ENCODE data around the gene SNX5. TPM values are rescaled to one million over a fixed set of nuclear protein-coding genes. Genes with fewer than 3 reads are reported as not detected.

SNX5 gene
- total RNA-seq, 5 donors from 2014 or later (not counting 1 experiment from before 2014, with no cell fraction given): 53.6 to 68.9 (median 56.7) TPM

- 86% methylated on average over 1 of the region's 1 CpG for WGBS (ENCODE audit: insufficient coverage)
- Mint-ChIP-seq H3K4me3 (no peak overlapping the region), H3K36me3 (no peaks in the 10 kb centered on the region), H3K4me1 (no peaks in the 10 kb centered on the region), H3K9me3 (no peaks in the 10 kb centered on the region), H3K27ac (no peak overlapping the region), H3K27me3 (peaks cover 3 to 6% of the 10 kb centered on the region in 2 donors)
- H3K27ac ChIP-seq (ENCODE audit: low read length): no peak overlapping the region
- H3K27me3 ChIP-seq (replicated peaks in 1 of 2; ENCODE audit: control insufficient read depth in 2 of 2, extremely low read depth in 1 of 2, insufficient read depth in 2 of 2, low read length in 1 of 2): peaks cover 0 to 30% of the 10 kb centered on the region in 2 experiments
- no peaks in the 10 kb centered on the region for H3K4me1 ChIP-seq (ENCODE audit: control insufficient read depth in 1 of 2, extremely low read depth in 1 of 2, insufficient read depth in 2 of 2, low read length in 2 of 2)
- no peak for ATAC-seq (replicated peaks in 1 of 4)
- ChIA-PET POLR2A (no interaction called here), CTCF (no interaction called here)
- no peaks in the 10 kb centered on the region for H3K9me3 ChIP-seq
- H3K4me3 ChIP-seq (ENCODE audit: control insufficient read depth in 1 of 2, extremely low read depth in 1 of 2, low read length in 1 of 2): no peak overlapping the region
- no peaks in the 10 kb centered on the region for H3K36me3 ChIP-seq (ENCODE audit: control insufficient read depth in 2 of 2, extremely low read depth in 1 of 2, insufficient read depth in 1 of 2, low read length in 1 of 2)
- DNase-seq: no peak
These were observed 37.1 kb downstream of the SNX5 start for GRCh38 chr20:17931513-17931912.

- ATAC-seq (replicated peaks in 1 of 4) (no peak), DNase-seq (no peak)
- peaks cover 0 to 27% of the 10 kb centered on the region in 2 experiments for H3K27me3 ChIP-seq (replicated peaks in 1 of 2; ENCODE audit: control insufficient read depth in 2 of 2, extremely low read depth in 1 of 2, insufficient read depth in 2 of 2, low read length in 1 of 2)
- no peaks in the 10 kb centered on the region for H3K4me1 ChIP-seq (ENCODE audit: control insufficient read depth in 1 of 2, extremely low read depth in 1 of 2, insufficient read depth in 2 of 2, low read length in 2 of 2)
- H3K36me3 ChIP-seq (ENCODE audit: control insufficient read depth in 2 of 2, extremely low read depth in 1 of 2, insufficient read depth in 1 of 2, low read length in 1 of 2): no peaks in the 10 kb centered on the region
- CTCF ChIA-PET: no interaction called here
- Mint-ChIP-seq H3K27ac (no peak overlapping the region), H3K36me3 (no peaks in the 10 kb centered on the region), H3K9me3 (no peaks in the 10 kb centered on the region), H3K27me3 (peaks cover 6 to 9% of the 10 kb centered on the region in 2 donors), H3K4me3 (no peak overlapping the region), H3K4me1 (no peaks in the 10 kb centered on the region)
- H3K27ac ChIP-seq (ENCODE audit: low read length): no peak overlapping the region
- H3K9me3 ChIP-seq: no peaks in the 10 kb centered on the region
- no peak overlapping the region for H3K4me3 ChIP-seq (ENCODE audit: control insufficient read depth in 1 of 2, extremely low read depth in 1 of 2, low read length in 1 of 2)
- 80% methylated on average over 20 of the region's 22 CpGs for WGBS (ENCODE audit: insufficient coverage)
- POLR2A ChIA-PET: no interaction called here
These were observed 39.8 kb downstream of the SNX5 start for GRCh38 chr20:17928633-17929311.

GRCh38 chr20:17928211-17928611, 40.4 kb downstream of the SNX5 start:
- H3K4me1 Mint-ChIP-seq: no peaks in the 10 kb centered on the region
- Histone ChIP-seq H3K4me3 (ENCODE audit: control insufficient read depth in 1 of 2, extremely low read depth in 1 of 2, low read length in 1 of 2) (no peak overlapping the region), H3K36me3 (ENCODE audit: control insufficient read depth in 2 of 2, extremely low read depth in 1 of 2, insufficient read depth in 1 of 2, low read length in 1 of 2) (no peaks in the 10 kb centered on the region), H3K27ac (ENCODE audit: low read length) (no peak overlapping the region), H3K27me3 (replicated peaks in 1 of 2; ENCODE audit: control insufficient read depth in 2 of 2, extremely low read depth in 1 of 2, insufficient read depth in 2 of 2, low read length in 1 of 2) (peaks cover 0 to 21% of the 10 kb centered on the region in 2 experiments), H3K4me1 (ENCODE audit: control insufficient read depth in 1 of 2, extremely low read depth in 1 of 2, insufficient read depth in 2 of 2, low read length in 2 of 2) (no peaks in the 10 kb centered on the region), H3K9me3 (no peaks in the 10 kb centered on the region)
- ChIA-PET POLR2A (no interaction called here), CTCF (no interaction called here)
- peaks cover 6 to 9% of the 10 kb centered on the region in 2 donors for H3K27me3 Mint-ChIP-seq
- DNase-seq (no peak), ATAC-seq (replicated peaks in 1 of 4) (no peak)
- WGBS (ENCODE audit: insufficient coverage): 89% methylated on average over 7 of the region's 7 CpGs
- no peaks in the 10 kb centered on the region for H3K36me3 Mint-ChIP-seq
- H3K9me3 Mint-ChIP-seq: no peaks in the 10 kb centered on the region
- H3K4me3 Mint-ChIP-seq: no peak overlapping the region
- H3K27ac Mint-ChIP-seq: no peak overlapping the region

GRCh38 chr20:17925940-17926300, 42.7 kb downstream of the SNX5 start:
- no peak overlapping the region for H3K4me3 Mint-ChIP-seq
- no peaks in the 10 kb centered on the region for H3K9me3 Mint-ChIP-seq
- H3K27ac ChIP-seq (ENCODE audit: low read length): no peak overlapping the region
- ChIA-PET POLR2A (no interaction called here), CTCF (no interaction called here)
- H3K27me3 ChIP-seq (replicated peaks in 1 of 2; ENCODE audit: control insufficient read depth in 2 of 2, extremely low read depth in 1 of 2, insufficient read depth in 2 of 2, low read length in 1 of 2): peaks cover 0 to 16% of the 10 kb centered on the region in 2 experiments
- H3K4me3 ChIP-seq (ENCODE audit: control insufficient read depth in 1 of 2, extremely low read depth in 1 of 2, low read length in 1 of 2): no peak overlapping the region
- no peaks in the 10 kb centered on the region for H3K4me1 ChIP-seq (ENCODE audit: control insufficient read depth in 1 of 2, extremely low read depth in 1 of 2, insufficient read depth in 2 of 2, low read length in 2 of 2)
- no CpG with 5 or more reads among the region's 1 CpG for WGBS (ENCODE audit: insufficient coverage)
- DNase-seq (no peak), ATAC-seq (replicated peaks in 1 of 4) (no peak)
- no peaks in the 10 kb centered on the region for H3K36me3 ChIP-seq (ENCODE audit: control insufficient read depth in 2 of 2, extremely low read depth in 1 of 2, insufficient read depth in 1 of 2, low read length in 1 of 2)
- H3K27me3 Mint-ChIP-seq: peaks cover 3 to 5% of the 10 kb centered on the region in 2 donors
- no peak overlapping the region for H3K27ac Mint-ChIP-seq
- no peaks in the 10 kb centered on the region for H3K4me1 Mint-ChIP-seq
- no peaks in the 10 kb centered on the region for H3K9me3 ChIP-seq
- H3K36me3 Mint-ChIP-seq: no peaks in the 10 kb centered on the region

- ChIA-PET POLR2A (no interaction called here), CTCF (no interaction called here)
- Mint-ChIP-seq H3K27ac (no peak overlapping the region), H3K4me3 (no peak overlapping the region), H3K9me3 (no peaks in the 10 kb centered on the region), H3K36me3 (no peaks in the 10 kb centered on the region), H3K4me1 (no peaks in the 10 kb centered on the region), H3K27me3 (peaks cover 3 to 5% of the 10 kb centered on the region in 2 donors)
- Histone ChIP-seq H3K4me3 (ENCODE audit: control insufficient read depth in 1 of 2, extremely low read depth in 1 of 2, low read length in 1 of 2) (no peak overlapping the region), H3K27ac (ENCODE audit: low read length) (no peak overlapping the region), H3K9me3 (no peaks in the 10 kb centered on the region), H3K36me3 (ENCODE audit: control insufficient read depth in 2 of 2, extremely low read depth in 1 of 2, insufficient read depth in 1 of 2, low read length in 1 of 2) (no peaks in the 10 kb centered on the region), H3K27me3 (replicated peaks in 1 of 2; ENCODE audit: control insufficient read depth in 2 of 2, extremely low read depth in 1 of 2, insufficient read depth in 2 of 2, low read length in 1 of 2) (peaks cover 0 to 16% of the 10 kb centered on the region in 2 experiments), H3K4me1 (ENCODE audit: control insufficient read depth in 1 of 2, extremely low read depth in 1 of 2, insufficient read depth in 2 of 2, low read length in 2 of 2) (no peaks in the 10 kb centered on the region)
- DNase-seq (no peak), ATAC-seq (replicated peaks in 1 of 4) (no peak)
- WGBS (ENCODE audit: insufficient coverage): 91% methylated on average over 6 of the region's 11 CpGs
These were observed 43.3 kb downstream of the SNX5 start for GRCh38 chr20:17925141-17925939.

GRCh38 chr20:17921774-17922173, 46.8 kb downstream of the SNX5 start:
- ATAC-seq (replicated peaks in 1 of 4): no peak
- no peaks in the 10 kb centered on the region for H3K36me3 Mint-ChIP-seq
- Histone ChIP-seq H3K36me3 (ENCODE audit: control insufficient read depth in 2 of 2, extremely low read depth in 1 of 2, insufficient read depth in 1 of 2, low read length in 1 of 2) (no peaks in the 10 kb centered on the region), H3K27ac (ENCODE audit: low read length) (no peak overlapping the region), H3K4me3 (ENCODE audit: control insufficient read depth in 1 of 2, extremely low read depth in 1 of 2, low read length in 1 of 2) (no peak overlapping the region), H3K4me1 (ENCODE audit: control insufficient read depth in 1 of 2, extremely low read depth in 1 of 2, insufficient read depth in 2 of 2, low read length in 2 of 2) (no peaks in the 10 kb centered on the region), H3K9me3 (no peaks in the 10 kb centered on the region), H3K27me3 (replicated peaks in 1 of 2; ENCODE audit: control insufficient read depth in 2 of 2, extremely low read depth in 1 of 2, insufficient read depth in 2 of 2, low read length in 1 of 2) (peaks cover 0 to 3% of the 10 kb centered on the region in 2 experiments)
- no peaks in the 10 kb centered on the region for H3K9me3 Mint-ChIP-seq
- 44% methylated on average over 1 of the region's 1 CpG for WGBS (ENCODE audit: insufficient coverage)
- H3K4me1 Mint-ChIP-seq: no peaks in the 10 kb centered on the region
- H3K4me3 Mint-ChIP-seq: no peak overlapping the region
- H3K27me3 Mint-ChIP-seq: peaks cover 3% of the 10 kb centered on the region in 2 donors
- POLR2A ChIA-PET: no interaction called here
- DNase-seq: no peak
- no peak overlapping the region for H3K27ac Mint-ChIP-seq
- CTCF ChIA-PET: no interaction called here
